HCT116 (cell line): ENCODE measurements around the gene TPST1. TPM values are rescaled to one million over a fixed set of nuclear protein-coding genes. Genes with fewer than 3 reads are reported as not detected.

Source experiments
- ATAC-seq: fragments of 200-7000 bp; cut with Tn5 transposase; 2 replicates; pipeline ENCODE4 v1.9.1; 2020; ENCODE audit warnings: mild to moderate bottlenecking, moderate library complexity
- BruUV-seq: library from RNA; stranded (reverse); fragments of 400-500 nt; replicated peaks from 2 replicates; lab custom pipeline; 2021; lab: Mats Ljungman, UMichigan
- CTCF ChIA-PET: fragments of 300-600 bp; sonication (Branson Sonifier 250); formaldehyde crosslinking; loops from one replicate; lab custom pipeline; 2021; ENCODE audit warnings: antibody characterized with exemption; lab: Charles Lee
- POLR2A ChIA-PET: fragments of 300-600, 350-600 bp; sonication (Branson Sonifier 250); formaldehyde crosslinking; loops from one replicate; lab custom pipeline; 2021; ENCODE audit warnings: antibody characterized with exemption; lab: Charles Lee
- RAD21 ChIA-PET, 2 experiments: fragments of 300-600 bp; sonication (Branson Sonifier 250); formaldehyde crosslinking; loops; one replicate each; lab custom pipeline; 2023; ENCODE audit warnings: low total read pairs in 2 of 2; ENCODE audit not compliant: uncharacterized antibody in 2 of 2, unreplicated experiment in 2 of 2, low non-redundant PET in 1 of 2; lab: Charles Lee
- DNase-seq: peaks from one replicate; pipeline ENCODE4 v3.0.0-alpha.2; 2010; ENCODE audit warnings: low read depth, low spot score
- H2AFZ ChIP-seq: fragments of 200-600 bp; shearing (Covaris generic), sonication (generic); 2 replicates; pipeline ENCODE4 v1.6.1; 2017; ENCODE audit warnings: low read depth, mixed run types, mixed read lengths, antibody characterized with exemption, low read length; ENCODE audit not compliant: poor library complexity, severe bottlenecking
- H3K27ac ChIP-seq: 2 replicates; pipeline ENCODE4 v1.5.1; 2012; ENCODE audit warnings: low read depth, low read length
- H3K27me3 ChIP-seq: fragments of 200-600 bp; sonication (generic); 2 replicates; pipeline ENCODE4 v1.6.1; 2016; ENCODE audit warnings: mixed run types, low read length, mixed read lengths; ENCODE audit not compliant: insufficient read depth
- H3K36me3 ChIP-seq, 2 experiments: fragments of 200-500 bp in 1 of 2; fragments of 200-600 bp in 1 of 2; sonication (Bioruptor generic) in 1 of 2; sonication (generic) in 1 of 2; 2 replicates each; pipeline versions ENCODE4 v1.5.1 to v1.6.1; 2014 to 2016; ENCODE audit warnings: low read length in 2 of 2, inconsistent platforms in 1 of 2, mixed read lengths in 1 of 2, mixed run types in 1 of 2; ENCODE audit not compliant: insufficient read depth in 2 of 2, control insufficient read depth in 1 of 2
- H3K4me1 ChIP-seq, 2 experiments: fragments of 200-600 bp in 1 of 2; sonication (generic) in 1 of 2; 2 replicates each; pipeline versions ENCODE4 v1.5.1 to v1.6.1; 2012 to 2017; ENCODE audit warnings: low read length in 2 of 2, inconsistent platforms in 1 of 2, mild to moderate bottlenecking in 1 of 2, mixed read lengths in 1 of 2, mixed run types in 1 of 2, moderate library complexity in 1 of 2; ENCODE audit not compliant: insufficient read depth in 2 of 2, control insufficient read depth in 1 of 2
- H3K4me2 ChIP-seq: fragments of 200-600 bp; sonication (generic); 2 replicates; pipeline ENCODE4 v1.6.1; 2017; ENCODE audit warnings: mixed run types, low read length, mixed read lengths
- H3K4me3 ChIP-seq, 2 experiments: fragments of 200-600 bp in 1 of 2; sonication (generic) in 1 of 2; replicated peaks in 1 of 2; 2 replicates each; pipeline ENCODE4 v1.5.1; 2011 to 2016; ENCODE audit warnings: low read length in 2 of 2, control low read depth in 1 of 2, low read depth in 1 of 2, mild to moderate bottlenecking in 1 of 2, mixed read lengths in 1 of 2, mixed run types in 1 of 2
- H3K79me2 ChIP-seq: fragments of 200-600 bp; sonication (generic); 2 replicates; pipeline ENCODE4 v1.6.1; 2017; ENCODE audit warnings: mild to moderate bottlenecking, mixed run types, low read length, moderate library complexity, mixed read lengths; ENCODE audit not compliant: insufficient read depth
- H3K9ac ChIP-seq: fragments of 200-600 bp; sonication (generic); 2 replicates; pipeline ENCODE4 v1.6.1; 2016; ENCODE audit warnings: low read length, mixed read lengths
- H3K9me2 ChIP-seq: fragments of 200-600 bp; sonication (generic), shearing (Covaris generic); 2 replicates; pipeline ENCODE4 v1.6.1; 2017; ENCODE audit warnings: mixed run types, mild to moderate bottlenecking, moderate library complexity; ENCODE audit not compliant: insufficient read depth
- H3K9me3 ChIP-seq, 2 experiments: fragments of 200-500 bp in 1 of 2; fragments of 200-600 bp in 1 of 2; sonication (Bioruptor generic) in 1 of 2; sonication (generic) in 1 of 2; 2 replicates each; pipeline ENCODE4 v1.6.1; 2014 to 2017; ENCODE audit warnings: low read length in 2 of 2, mixed read lengths in 2 of 2, inconsistent platforms in 1 of 2, low read depth in 1 of 2, mild to moderate bottlenecking in 1 of 2, mixed run types in 1 of 2, moderate library complexity in 1 of 2; ENCODE audit not compliant: control insufficient read depth in 1 of 2, insufficient read depth in 1 of 2
- H4K20me1 ChIP-seq: fragments of 200-600 bp; sonication (generic), shearing (Covaris generic); 2 replicates; pipeline ENCODE4 v1.6.1; 2017; ENCODE audit warnings: mixed run types, mild to moderate bottlenecking, moderate library complexity; ENCODE audit not compliant: insufficient read depth
- ATF3 ChIP-seq: IDR thresholded peaks from 2 replicates; pipeline ENCODE4 v1.6.1; 2012
- EGR1 ChIP-seq: IDR thresholded peaks from 2 replicates; pipeline ENCODE4 v1.6.1; 2012; ENCODE audit warnings: low read depth
- ELF1 ChIP-seq: IDR thresholded peaks from 2 replicates; pipeline ENCODE4 v1.6.1; 2012; ENCODE audit warnings: low read depth, borderline replicate concordance
- EZH2 ChIP-seq: fragments of 200-600 bp; sonication (generic); IDR thresholded peaks from 2 replicates; pipeline ENCODE4 v1.6.1; 2017; ENCODE audit warnings: antibody characterized with exemption, mixed run types
- EZH2phosphoT487 ChIP-seq: fragments of 200-600 bp; IDR thresholded peaks from 2 replicates; pipeline ENCODE4 v1.6.1; 2018; ENCODE audit warnings: antibody characterized with exemption, borderline replicate concordance
- FOSL1 ChIP-seq: IDR thresholded peaks from 2 replicates; pipeline ENCODE4 v1.6.1; 2012; ENCODE audit warnings: low read depth
- JUND ChIP-seq: IDR thresholded peaks from 2 replicates; pipeline ENCODE4 v1.6.1; 2012
- POLR2A ChIP-seq: IDR thresholded peaks from 2 replicates; pipeline ENCODE4 v1.7.0; 2011; ENCODE audit warnings: borderline replicate concordance; ENCODE audit not compliant: insufficient read depth, insufficient read length; ENCODE audit errors: extremely low read depth
- POLR2AphosphoS5 ChIP-seq: IDR thresholded peaks from 2 replicates; pipeline ENCODE4 v1.6.1; 2011; ENCODE audit warnings: mild to moderate bottlenecking, low read depth, low read length, moderate library complexity
- RAD21 ChIP-seq: IDR thresholded peaks from 2 replicates; pipeline ENCODE4 v1.6.1; 2012; ENCODE audit warnings: low read depth, mild to moderate bottlenecking
- REST ChIP-seq: IDR thresholded peaks from 2 replicates; pipeline ENCODE4 v1.6.1; 2012; ENCODE audit warnings: low read depth
- SIN3A ChIP-seq: IDR thresholded peaks from 2 replicates; pipeline ENCODE4 v1.6.1; 2012; ENCODE audit warnings: low read depth
- SP1 ChIP-seq: IDR thresholded peaks from 2 replicates; pipeline ENCODE4 v1.6.1; 2012; ENCODE audit warnings: low read depth
- SRF ChIP-seq: IDR thresholded peaks from 2 replicates; pipeline ENCODE4 v1.6.1; 2012; ENCODE audit warnings: low read depth
- TCF7L2 ChIP-seq: IDR thresholded peaks from 2 replicates; pipeline ENCODE4 v1.7.0; 2011; ENCODE audit warnings: borderline replicate concordance, inconsistent platforms; ENCODE audit not compliant: insufficient read depth, insufficient read length; ENCODE audit errors: extremely low read depth
- YY1 ChIP-seq: IDR thresholded peaks from 2 replicates; pipeline ENCODE4 v1.6.1; 2011; ENCODE audit warnings: low read length, low read depth, moderate library complexity, mild to moderate bottlenecking; ENCODE audit not compliant: insufficient replicate concordance; ENCODE audit errors: extremely low read depth
- ZFX ChIP-seq: fragments of 450-650 bp; IDR thresholded peaks from 2 replicates; pipeline ENCODE4 v1.6.1; 2017
- ZNF274 ChIP-seq: fragments of 200-500 bp; sonication (Bioruptor generic); IDR thresholded peaks from 2 replicates; pipeline ENCODE4 v1.6.1; 2014; ENCODE audit warnings: mild to moderate bottlenecking, low read depth, low read length, inconsistent platforms
- intact Hi-C: fragments of 100-400 bp; cut with micrococcal nuclease; formaldehyde crosslinking; loops from 2 replicates; pipeline ENCODE4 v1.10.0; 2022
- total RNA-seq: library from RNA; stranded (reverse); gene quantifications from one replicate; pipeline ENCODE4 v1.2.1, GENCODE V29; 2021; ENCODE audit not compliant: unreplicated experiment

The TPST1 gene
- total RNA-seq, 1 experiment from 2014 or later = 11.4 TPM

- DNase-seq = no peak
- Histone ChIP-seq H3K79me2 (0 out of 2 replicates have a peak, but pooled peaks cover 2% of the 10 kb centered on the region), H3K4me2 (no peak overlapping the region), H3K9me3 (no peaks in the 10 kb centered on the region), H3K9me2 (no peaks in the 10 kb centered on the region), H3K27ac (no peak overlapping the region), H2AFZ (no peak overlapping the region), H3K4me1 (no peaks in the 10 kb centered on the region), H3K27me3 (no peaks in the 10 kb centered on the region), H3K4me3 (no peak overlapping the region), H4K20me1 (no peaks in the 10 kb centered on the region), H3K9ac (no peak overlapping the region), H3K36me3 (no peaks in the 10 kb centered on the region)
- ChIA-PET CTCF (no interaction called here), POLR2A (interaction anchor here (0.5 kb wide), 1 partner anchor 26 kb away, joined by 4 read pairs; no protein-coding TSS in a partner anchor), RAD21 (no interaction called here)
- no peak for ATAC-seq
- intact Hi-C loops = no loop called here
- no TSS peak for BruUV-seq
- TF ChIP-seq ELF1 = no peak
- TF ChIP-seq TCF7L2 = no peak
- no peak for TF ChIP-seq SRF
- TF ChIP-seq ATF3 = no peak
- TF ChIP-seq SIN3A = no peak
- TF ChIP-seq EGR1 = no peak
- TF ChIP-seq POLR2A = no peak
- no peak for TF ChIP-seq POLR2AphosphoS5
- no peak for TF ChIP-seq ZNF274
- no peak for TF ChIP-seq REST
- no peak for TF ChIP-seq FOSL1
- no peak for TF ChIP-seq ZFX
- no peak for TF ChIP-seq SP1
- TF ChIP-seq EZH2 = no peak
- TF ChIP-seq JUND = no peak
- no peak for TF ChIP-seq YY1
- no peak for TF ChIP-seq EZH2phosphoT487
- no peak for TF ChIP-seq RAD21
Measured at GRCh38 chr7:66236713-66237303, 31.7 kb downstream of the TPST1 start.
